Measurements from ENCODE around the gene BHLHA15. TPM values are rescaled to one million over a fixed set of nuclear protein-coding genes. Genes with fewer than 3 reads are reported as not detected.

Gene BHLHA15
- total RNA-seq, 2 donors from 2014 or later: 0.67 to 2.4 TPM

- Histone ChIP-seq H3K9ac (ENCODE audit: low read depth in 2 of 2, low read length in 2 of 2) (no peak overlapping the region), H3K27ac (no peak overlapping the region), H3K36me3 (peaks cover 9% of the 10 kb centered on the region), H3K4me3 (no peak overlapping the region), H3K27me3 (no peaks in the 10 kb centered on the region), H3K4me1 (no peaks in the 10 kb centered on the region), H3K9me3 (no peaks in the 10 kb centered on the region)
- TF ChIP-seq, protein P1, sequence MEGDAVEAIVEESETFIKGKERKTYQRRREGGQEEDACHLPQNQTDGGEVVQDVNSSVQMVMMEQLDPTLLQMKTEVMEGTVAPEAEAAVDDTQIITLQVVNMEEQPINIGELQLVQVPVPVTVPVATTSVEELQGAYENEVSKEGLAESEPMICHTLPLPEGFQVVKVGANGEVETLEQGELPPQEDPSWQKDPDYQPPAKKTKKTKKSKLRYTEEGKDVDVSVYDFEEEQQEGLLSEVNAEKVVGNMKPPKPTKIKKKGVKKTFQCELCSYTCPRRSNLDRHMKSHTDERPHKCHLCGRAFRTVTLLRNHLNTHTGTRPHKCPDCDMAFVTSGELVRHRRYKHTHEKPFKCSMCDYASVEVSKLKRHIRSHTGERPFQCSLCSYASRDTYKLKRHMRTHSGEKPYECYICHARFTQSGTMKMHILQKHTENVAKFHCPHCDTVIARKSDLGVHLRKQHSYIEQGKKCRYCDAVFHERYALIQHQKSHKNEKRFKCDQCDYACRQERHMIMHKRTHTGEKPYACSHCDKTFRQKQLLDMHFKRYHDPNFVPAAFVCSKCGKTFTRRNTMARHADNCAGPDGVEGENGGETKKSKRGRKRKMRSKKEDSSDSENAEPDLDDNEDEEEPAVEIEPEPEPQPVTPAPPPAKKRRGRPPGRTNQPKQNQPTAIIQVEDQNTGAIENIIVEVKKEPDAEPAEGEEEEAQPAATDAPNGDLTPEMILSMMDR (IDR thresholded peaks at IDR 0.05): no peak
- intact Hi-C loops (cut with DNase I): no loop called here
- no peak for DNase-seq
Measured at GRCh38 chr7:98209166-98209920, 1.9 kb upstream of the BHLHA15 start.

GRCh38 chr7:98210513-98211220 lies 572 bp upstream of the BHLHA15 start:
- H3K27me3 ChIP-seq: no peaks in the 10 kb centered on the region
- H3K9me3 ChIP-seq: no peaks in the 10 kb centered on the region
- H3K36me3 ChIP-seq: peaks cover 7% of the 10 kb centered on the region
- DNase-seq: no peak
- H3K4me1 ChIP-seq: no peaks in the 10 kb centered on the region
- H3K9ac ChIP-seq (ENCODE audit: low read depth in 2 of 2, low read length in 2 of 2): no peak overlapping the region
- intact Hi-C loops (cut with DNase I): no loop called here
- H3K27ac ChIP-seq: no peak overlapping the region
- peak overlapping the region; percentile 19 for H3K4me3 ChIP-seq
- TF ChIP-seq, protein P1 (IDR thresholded peaks at IDR 0.05): no peak

- intact Hi-C loops (cut with DNase I): no loop called here
- peak overlapping the region; percentile 31 for H3K4me3 ChIP-seq
- no peaks in the 10 kb centered on the region for H3K36me3 ChIP-seq
- no peaks in the 10 kb centered on the region for H3K9me3 ChIP-seq
- no peak overlapping the region for H3K27ac ChIP-seq
- no peaks in the 10 kb centered on the region for H3K4me1 ChIP-seq
- H3K9ac ChIP-seq (ENCODE audit: low read depth in 2 of 2, low read length in 2 of 2): peak overlapping the region; percentile 40 to 50
- TF ChIP-seq, protein P1 (IDR thresholded peaks at IDR 0.05): no peak
- H3K27me3 ChIP-seq: no peaks in the 10 kb centered on the region
- DNase-seq: no peak
Measured at GRCh38 chr7:98211676-98212531, 665 bp downstream of the BHLHA15 start.

DNA sequence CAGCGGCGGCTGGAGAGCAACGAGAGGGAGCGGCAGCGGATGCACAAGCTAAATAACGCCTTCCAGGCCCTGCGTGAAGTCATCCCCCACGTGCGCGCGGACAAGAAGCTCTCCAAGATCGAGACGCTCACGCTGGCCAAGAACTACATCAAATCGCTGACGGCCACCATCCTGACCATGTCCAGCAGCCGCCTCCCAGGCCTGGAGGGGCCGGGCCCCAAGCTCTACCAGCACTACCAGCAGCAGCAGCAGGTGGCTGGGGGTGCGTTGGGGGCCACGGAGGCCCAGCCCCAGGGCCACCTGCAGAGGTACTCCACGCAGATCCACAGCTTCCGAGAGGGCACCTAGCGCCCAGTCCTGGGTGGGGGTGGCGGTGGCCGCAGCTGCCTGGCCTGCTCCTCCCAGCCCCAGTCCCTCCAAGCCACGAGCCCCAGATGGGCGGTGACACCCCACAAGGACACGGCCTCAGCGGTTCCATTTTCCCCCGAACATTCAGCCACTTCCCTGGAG lies 1.3 kb downstream of the BHLHA15 start:
- intact Hi-C loops (cut with DNase I): no loop called here
- no peak overlapping the region for H3K27ac ChIP-seq
- no peak overlapping the region for H3K4me3 ChIP-seq
- H3K9me3 ChIP-seq: no peaks in the 10 kb centered on the region
- H3K9ac ChIP-seq (ENCODE audit: low read depth in 2 of 2, low read length in 2 of 2): no peak overlapping the region
- TF ChIP-seq, protein P1 (IDR thresholded peaks at IDR 0.05): no peak
- no peaks in the 10 kb centered on the region for H3K4me1 ChIP-seq
- no peak for DNase-seq
- no peaks in the 10 kb centered on the region for H3K36me3 ChIP-seq
- H3K27me3 ChIP-seq: no peaks in the 10 kb centered on the region

GRCh38 chr7:98213296-98213887 lies 2.2 kb downstream of the BHLHA15 start:
- Histone ChIP-seq H3K4me3 (no peak overlapping the region), H3K27me3 (no peaks in the 10 kb centered on the region), H3K27ac (no peak overlapping the region), H3K36me3 (no peaks in the 10 kb centered on the region), H3K9me3 (no peaks in the 10 kb centered on the region), H3K4me1 (no peaks in the 10 kb centered on the region), H3K9ac (ENCODE audit: low read depth in 2 of 2, low read length in 2 of 2) (no peak overlapping the region)
- intact Hi-C loops (cut with DNase I): no loop called here
- TF ChIP-seq, protein P1 (IDR thresholded peaks at IDR 0.05): no peak
- DNase-seq: no peak
